DND-41 (cell line): Measurements from ENCODE around the gene PTPN4.
"Not testable (repeated sequence)": the region's sequence is repeated elsewhere in the genome, so short reads cannot be mapped to it uniquely, and the experiment has no call there.

Experiments
- ATAC-seq: fragments of 200-7000 bp; cut with Tn5 transposase; 3 replicates; pipeline ENCODE4 v1.9.1; 2021; ENCODE audit warnings: low read depth; ENCODE audit not compliant: insufficient read depth
- DNase-seq: peaks from one replicate; pipeline ENCODE4 v3.0.0-alpha.2; 2020
- H2AFZ ChIP-seq: 2 replicates; pipeline ENCODE4 v1.6.0; 2012; ENCODE audit warnings: low read depth, low read length
- H3K27ac ChIP-seq: 2 replicates; pipeline ENCODE4 v1.5.1; 2012; ENCODE audit warnings: low read length, inconsistent platforms
- H3K27me3 ChIP-seq: fragments of 200-600 bp; sonication (generic); 2 replicates; pipeline ENCODE4 v1.6.0; 2012; ENCODE audit warnings: low read length, mild to moderate bottlenecking, inconsistent platforms; ENCODE audit not compliant: insufficient read depth, poor library complexity
- H3K36me3 ChIP-seq: 2 replicates; pipeline ENCODE4 v1.5.1; 2012; ENCODE audit warnings: low read length, inconsistent platforms; ENCODE audit not compliant: insufficient read depth
- H3K4me1 ChIP-seq: 2 replicates; pipeline ENCODE4 v1.5.1; 2012; ENCODE audit warnings: mild to moderate bottlenecking, low read length; ENCODE audit not compliant: insufficient read depth
- H3K4me2 ChIP-seq: 2 replicates; pipeline ENCODE4 v1.6.0; 2012; ENCODE audit warnings: mild to moderate bottlenecking, moderate library complexity, low read length, inconsistent platforms; ENCODE audit not compliant: insufficient read depth
- H3K4me3 ChIP-seq, 2 experiments: fragments of 200-600 bp in 1 of 2; shearing (Covaris generic) in 1 of 2; 2 replicates each; pipeline ENCODE4 v1.5.1; 2012 to 2016; ENCODE audit warnings: inconsistent platforms in 2 of 2, low read length in 2 of 2, mild to moderate bottlenecking in 2 of 2, low read depth in 1 of 2, moderate library complexity in 1 of 2
- H3K79me2 ChIP-seq: 2 replicates; pipeline ENCODE4 v1.6.0; 2012; ENCODE audit warnings: low read length, inconsistent platforms; ENCODE audit not compliant: insufficient read depth
- H3K9ac ChIP-seq: 2 replicates; pipeline ENCODE4 v1.6.0; 2012; ENCODE audit warnings: low read depth, mild to moderate bottlenecking, inconsistent platforms, low read length, moderate library complexity
- H3K9me3 ChIP-seq: 2 replicates; pipeline ENCODE4 v1.5.1; 2012; ENCODE audit warnings: low read length, moderate library complexity, mild to moderate bottlenecking, inconsistent platforms; ENCODE audit not compliant: insufficient read depth, severe bottlenecking
- H4K20me1 ChIP-seq: 2 replicates; pipeline ENCODE4 v1.6.0; 2012; ENCODE audit warnings: low read length; ENCODE audit not compliant: insufficient read depth
- EZH2 ChIP-seq: IDR thresholded peaks from 3 replicates; pipeline ENCODE4 v1.6.1; 2012; ENCODE audit warnings: borderline replicate concordance, low read depth, mild to moderate bottlenecking, moderate library complexity, low read length, inconsistent platforms; ENCODE audit not compliant: severe bottlenecking
- TF ChIP-seq, protein P1 (sequence below): IDR thresholded peaks from 2 replicates; pipeline ENCODE4 v1.5.1; 2012; ENCODE audit warnings: borderline replicate concordance, low read length, moderate library complexity, mild to moderate bottlenecking; ENCODE audit not compliant: poor library complexity, severe bottlenecking; ENCODE audit errors: extremely low read depth

PTPN4 gene

GRCh38 chr2:119801040-119801439 lies 41.3 kb downstream of the PTPN4 start:
- DNase-seq (no peak), ATAC-seq (no peak)
- H3K4me1 ChIP-seq, result no peaks in the 10 kb centered on the region
- peaks cover 3% of the 10 kb centered on the region; the same call in 1 of the 2 replicates for H4K20me1 ChIP-seq
- no peak overlapping the region for H2AFZ ChIP-seq
- TF ChIP-seq EZH2, result no peak
- TF ChIP-seq, protein P1, sequence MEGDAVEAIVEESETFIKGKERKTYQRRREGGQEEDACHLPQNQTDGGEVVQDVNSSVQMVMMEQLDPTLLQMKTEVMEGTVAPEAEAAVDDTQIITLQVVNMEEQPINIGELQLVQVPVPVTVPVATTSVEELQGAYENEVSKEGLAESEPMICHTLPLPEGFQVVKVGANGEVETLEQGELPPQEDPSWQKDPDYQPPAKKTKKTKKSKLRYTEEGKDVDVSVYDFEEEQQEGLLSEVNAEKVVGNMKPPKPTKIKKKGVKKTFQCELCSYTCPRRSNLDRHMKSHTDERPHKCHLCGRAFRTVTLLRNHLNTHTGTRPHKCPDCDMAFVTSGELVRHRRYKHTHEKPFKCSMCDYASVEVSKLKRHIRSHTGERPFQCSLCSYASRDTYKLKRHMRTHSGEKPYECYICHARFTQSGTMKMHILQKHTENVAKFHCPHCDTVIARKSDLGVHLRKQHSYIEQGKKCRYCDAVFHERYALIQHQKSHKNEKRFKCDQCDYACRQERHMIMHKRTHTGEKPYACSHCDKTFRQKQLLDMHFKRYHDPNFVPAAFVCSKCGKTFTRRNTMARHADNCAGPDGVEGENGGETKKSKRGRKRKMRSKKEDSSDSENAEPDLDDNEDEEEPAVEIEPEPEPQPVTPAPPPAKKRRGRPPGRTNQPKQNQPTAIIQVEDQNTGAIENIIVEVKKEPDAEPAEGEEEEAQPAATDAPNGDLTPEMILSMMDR, result no peak
- H3K9me3 ChIP-seq, result no peaks in the 10 kb centered on the region
- no peak overlapping the region for H3K9ac ChIP-seq
- H3K27ac ChIP-seq, result no peak overlapping the region
- no peak overlapping the region for H3K4me2 ChIP-seq
- H3K4me3 ChIP-seq, result no peak overlapping the region
- H3K27me3 ChIP-seq, result no peaks in the 10 kb centered on the region
- H3K36me3 ChIP-seq, result no peaks in the 10 kb centered on the region
- peaks cover 37% of the 10 kb centered on the region for H3K79me2 ChIP-seq

GRCh38 chr2:119801989-119802388 lies 42.3 kb downstream of the PTPN4 start:
- H3K9ac ChIP-seq, ATAC-seq, H3K4me1 ChIP-seq, DNase-seq, H3K36me3 ChIP-seq, H2AFZ ChIP-seq, H3K27me3 ChIP-seq, H3K4me3 ChIP-seq, H3K4me2 ChIP-seq, H3K9me3 ChIP-seq, H3K27ac ChIP-seq, H4K20me1 ChIP-seq: not testable (repeated sequence)
- peaks cover 32% of the 10 kb centered on the region for H3K79me2 ChIP-seq

GRCh38 chr2:119803101-119803500 lies 43.4 kb downstream of the PTPN4 start:
- no peak for TF ChIP-seq EZH2
- TF ChIP-seq, protein P1, result no peak
- H3K4me2 ChIP-seq, result no peak overlapping the region
- no peaks in the 10 kb centered on the region for H3K27me3 ChIP-seq
- peaks cover 3% of the 10 kb centered on the region; the same call in 1 of the 2 replicates for H4K20me1 ChIP-seq
- no peak overlapping the region for H3K9ac ChIP-seq
- H3K79me2 ChIP-seq, result peaks cover 27% of the 10 kb centered on the region
- no peak overlapping the region for H2AFZ ChIP-seq
- DNase-seq, result no peak
- no peaks in the 10 kb centered on the region for H3K9me3 ChIP-seq
- H3K36me3 ChIP-seq, result no peaks in the 10 kb centered on the region
- H3K4me1 ChIP-seq, result no peaks in the 10 kb centered on the region
- H3K4me3 ChIP-seq, result no peak overlapping the region
- H3K27ac ChIP-seq, result no peak overlapping the region
- ATAC-seq, result no peak

GRCh38 chr2:119804409-119804808 lies 44.7 kb downstream of the PTPN4 start:
- ATAC-seq, H3K36me3 ChIP-seq, H3K4me2 ChIP-seq, H3K9me3 ChIP-seq, H3K27me3 ChIP-seq, H4K20me1 ChIP-seq, H3K4me1 ChIP-seq, H3K27ac ChIP-seq, H3K9ac ChIP-seq, H2AFZ ChIP-seq, DNase-seq, H3K4me3 ChIP-seq: not testable (repeated sequence)
- H3K79me2 ChIP-seq, result peaks cover 22% of the 10 kb centered on the region
